Measurements from ENCODE around the gene MUL1.
A peak's percentile ranks its signal among the peaks of the same experiment; 100 is the strongest.

Gene MUL1

GRCh38 chr1:20484519-20485462 is 23.2 kb downstream of the MUL1 start:
- H3K27me3 Mint-ChIP-seq: peaks cover 73 to 87% of the 10 kb centered on the region in 2 donors
- DNase-seq: no peak
- no peaks in the 10 kb centered on the region for H3K9me3 Mint-ChIP-seq
- H3K4me1 Mint-ChIP-seq: peaks cover 15 to 27% of the 10 kb centered on the region in 2 donors
- peak in 1 of 2 donors; percentile 7 for ATAC-seq (replicated peaks)
- peak overlapping the region; percentile 74 for H3K27ac Mint-ChIP-seq
- peaks cover 0 to 3% of the 10 kb centered on the region in 2 donors for H3K36me3 Mint-ChIP-seq
- peak overlapping the region; percentile 18 to 63 for H3K4me3 Mint-ChIP-seq

GRCh38 chr1:20483833-20484518 is 24.0 kb downstream of the MUL1 start:
- Mint-ChIP-seq H3K27ac (peak overlapping the region; percentile 74), H3K36me3 (peaks cover 0 to 3% of the 10 kb centered on the region in 2 donors), H3K9me3 (no peaks in the 10 kb centered on the region), H3K4me3 (peak overlapping the region; percentile 26 to 63), H3K27me3 (peaks cover 76 to 89% of the 10 kb centered on the region in 2 donors), H3K4me1 (peaks cover 15 to 27% of the 10 kb centered on the region in 2 donors)
- ATAC-seq (replicated peaks) (no peak), DNase-seq (no peak)

GRCh38 chr1:20483098-20483832 is 24.7 kb downstream of the MUL1 start:
- peaks cover 15 to 27% of the 10 kb centered on the region in 2 donors for H3K4me1 Mint-ChIP-seq
- no peak for DNase-seq
- H3K36me3 Mint-ChIP-seq: peaks cover 0 to 3% of the 10 kb centered on the region in 2 donors
- H3K4me3 Mint-ChIP-seq: peak overlapping the region in 1 of 2 donors; percentile 46
- no peak for ATAC-seq (replicated peaks)
- H3K27ac Mint-ChIP-seq: no peak overlapping the region
- H3K27me3 Mint-ChIP-seq: peaks cover 74 to 89% of the 10 kb centered on the region in 2 donors
- H3K9me3 Mint-ChIP-seq: no peaks in the 10 kb centered on the region

- H3K4me1 Mint-ChIP-seq: peaks cover 13 to 22% of the 10 kb centered on the region in 2 donors
- ATAC-seq (replicated peaks): no peak
- peaks cover 76 to 89% of the 10 kb centered on the region in 2 donors for H3K27me3 Mint-ChIP-seq
- H3K27ac Mint-ChIP-seq: no peak overlapping the region
- H3K4me3 Mint-ChIP-seq: no peak overlapping the region
- H3K9me3 Mint-ChIP-seq: no peaks in the 10 kb centered on the region
- DNase-seq: no peak
- peaks cover 0 to 3% of the 10 kb centered on the region in 2 donors for H3K36me3 Mint-ChIP-seq
Measured at GRCh38 chr1:20481643-20482498, 26.1 kb downstream of the MUL1 start.

GRCh38 chr1:20480951-20481617 is 26.9 kb downstream of the MUL1 start:
- Mint-ChIP-seq H3K4me3 (no peak overlapping the region), H3K27me3 (peaks cover 80 to 91% of the 10 kb centered on the region in 2 donors), H3K27ac (no peak overlapping the region), H3K9me3 (no peaks in the 10 kb centered on the region), H3K36me3 (peaks cover 0 to 3% of the 10 kb centered on the region in 2 donors), H3K4me1 (peaks cover 14 to 29% of the 10 kb centered on the region in 2 donors)
- ATAC-seq (replicated peaks) (no peak), DNase-seq (no peak)

GRCh38 chr1:20480243-20480944 is 27.6 kb downstream of the MUL1 start:
- Mint-ChIP-seq H3K4me3 (no peak overlapping the region), H3K27me3 (peaks cover 82 to 92% of the 10 kb centered on the region in 2 donors), H3K36me3 (no peaks in the 10 kb centered on the region), H3K4me1 (peaks cover 12 to 27% of the 10 kb centered on the region in 2 donors), H3K27ac (no peak overlapping the region), H3K9me3 (no peaks in the 10 kb centered on the region)
- ATAC-seq (replicated peaks): no peak
- DNase-seq: no peak

GRCh38 chr1:20479840-20480239 is 28.1 kb downstream of the MUL1 start:
- Mint-ChIP-seq H3K27me3 (peaks cover 84 to 95% of the 10 kb centered on the region in 2 donors), H3K4me1 (peaks cover 12 to 25% of the 10 kb centered on the region in 2 donors), H3K27ac (no peak overlapping the region), H3K36me3 (no peaks in the 10 kb centered on the region), H3K9me3 (no peaks in the 10 kb centered on the region), H3K4me3 (no peak overlapping the region)
- DNase-seq: no peak
- ATAC-seq (replicated peaks): no peak

GRCh38 chr1:20478057-20478635 is 29.8 kb downstream of the MUL1 start:
- H3K27ac Mint-ChIP-seq: no peak overlapping the region
- H3K4me3 Mint-ChIP-seq: no peak overlapping the region
- no peaks in the 10 kb centered on the region for H3K9me3 Mint-ChIP-seq
- H3K27me3 Mint-ChIP-seq: peaks cover 83 to 95% of the 10 kb centered on the region in 2 donors
- H3K4me1 Mint-ChIP-seq: peaks cover 4 to 16% of the 10 kb centered on the region in 2 donors
- no peaks in the 10 kb centered on the region for H3K36me3 Mint-ChIP-seq
- DNase-seq: no peak
- ATAC-seq (replicated peaks): no peak

GRCh38 chr1:20477348-20478056 is 30.4 kb downstream of the MUL1 start:
- ATAC-seq (replicated peaks): no peak
- Mint-ChIP-seq H3K4me1 (peaks cover 4 to 18% of the 10 kb centered on the region in 2 donors), H3K36me3 (no peaks in the 10 kb centered on the region), H3K27ac (no peak overlapping the region), H3K9me3 (no peaks in the 10 kb centered on the region), H3K27me3 (peaks cover 86 to 100% of the 10 kb centered on the region in 2 donors), H3K4me3 (no peak overlapping the region)
- no peak for DNase-seq

- Mint-ChIP-seq H3K4me1 (peaks cover 4 to 18% of the 10 kb centered on the region in 2 donors), H3K27ac (peak overlapping the region; percentile 37), H3K4me3 (no peak overlapping the region)
Measured at GRCh38 chr1:20476265-20477038, 31.5 kb downstream of the MUL1 start.

GRCh38 chr1:20474996-20475395 is 33.0 kb downstream of the MUL1 start:
- ATAC-seq (replicated peaks): no peak
- Mint-ChIP-seq H3K36me3 (no peaks in the 10 kb centered on the region), H3K4me3 (no peak overlapping the region), H3K9me3 (no peaks in the 10 kb centered on the region), H3K27me3 (peaks cover 80 to 92% of the 10 kb centered on the region in 2 donors), H3K4me1 (peaks cover 4 to 18% of the 10 kb centered on the region in 2 donors), H3K27ac (no peak overlapping the region)
- no peak for DNase-seq

More at GRCh38 chr1:20476265-20477038, 31.5 kb downstream of the MUL1 start:
- no peak for DNase-seq
- no peaks in the 10 kb centered on the region for H3K36me3 Mint-ChIP-seq
- no peaks in the 10 kb centered on the region for H3K9me3 Mint-ChIP-seq
- no peak for ATAC-seq (replicated peaks)
- H3K27me3 Mint-ChIP-seq: peaks cover 85 to 100% of the 10 kb centered on the region in 2 donors

All from stimulated activated naive B cell treated with anti-CD40 and anti-IgM and Interleukin-4, amounts not matched to agents 10 μg/mL and 1 μg/mL and 100 μg/mL, for 72 hours (primary cell).